K562 (cell line): ENCODE results near the gene TMEM121. TPM values are rescaled to one million over a fixed set of nuclear protein-coding genes. Genes with fewer than 3 reads are reported as not detected.

Experiments
- ARHGAP35 ChIP-seq: fragments of 450-650 bp; IDR thresholded peaks from 2 replicates; pipeline ENCODE4 v1.6.1; 2018; ENCODE audit not compliant: partially characterized antibody
- CCNT2 ChIP-seq: IDR thresholded peaks from 2 replicates; pipeline ENCODE4 v1.6.1; 2011; ENCODE audit warnings: borderline replicate concordance, low read depth, mild to moderate bottlenecking, moderate library complexity, mixed read lengths, low read length; ENCODE audit not compliant: insufficient read length; ENCODE audit errors: extremely low read depth
- CREM ChIP-seq: IDR thresholded peaks from 2 replicates; pipeline ENCODE4 v1.6.1; 2014; ENCODE audit warnings: antibody characterized with exemption, low read depth
- E2F6 ChIP-seq, 2 experiments: IDR thresholded peaks; 2 replicates each; pipeline ENCODE4 v1.6.1; 2011; ENCODE audit warnings: borderline replicate concordance in 1 of 2, control low read depth in 1 of 2, low read depth in 1 of 2, low read length in 1 of 2, mild to moderate bottlenecking in 1 of 2, mixed read lengths in 1 of 2, moderate library complexity in 1 of 2; ENCODE audit not compliant: insufficient read depth in 1 of 2, insufficient read length in 1 of 2, poor library complexity in 1 of 2, severe bottlenecking in 1 of 2; ENCODE audit errors: extremely low read depth in 1 of 2
- GABPA ChIP-seq: fragments of 200-800 bp; sonication (Bioruptor generic); conservative IDR thresholded peaks from 2 replicates; pipeline ENCODE4 v1.6.1; 2016; ENCODE audit warnings: low read depth, missing genetic modification characterization, missing compliant biosample characterization
- NRF1 ChIP-seq, 2 experiments: fragments of 450-650 bp; IDR thresholded peaks in 1 of 2; conservative IDR thresholded peaks in 1 of 2; 2 replicates each; pipeline ENCODE4 v1.6.1; 2014; ENCODE audit warnings: mild to moderate bottlenecking in 2 of 2
- PHF8 ChIP-seq: fragments of 200-600 bp; sonication (generic); IDR thresholded peaks from 2 replicates; pipeline ENCODE4 v1.6.1; 2012; ENCODE audit warnings: mixed run types, mild to moderate bottlenecking, inconsistent platforms, low read length, moderate library complexity, borderline replicate concordance
- ZBTB43 ChIP-seq: sonication (generic); formaldehyde crosslinking; IDR thresholded peaks from 2 replicates; pipeline ENCODE4 v1.8.0; 2023; ENCODE audit warnings: mild to moderate bottlenecking, missing genetic modification reagents
- ZNF407 ChIP-seq: fragments of 450-650 bp; IDR thresholded peaks from 2 replicates; pipeline ENCODE4 v1.6.1; 2016; ENCODE audit warnings: low read depth
- ZNF780A ChIP-seq: fragments of 250-450 bp; sonication (Bioruptor Pico); IDR thresholded peaks from 2 replicates; pipeline ENCODE4 v1.5.0; 2021; ENCODE audit warnings: mild to moderate bottlenecking
- polyA plus RNA-seq, 8 experiments: library from polyadenylated mRNA; depleted of rRNA in 4 of 8; stranded (reverse) in 5 of 8; unstranded in 3 of 8; fragments of >200 nt; fragmentation: Nextera tagmentation in 2 of 8; fragmentation: Illumina TruSeq in 1 of 8; extraction: Ambion mirVana in 2 of 8; extraction: Trizol in 1 of 8; gene quantifications; 2 replicates each; pipeline versions ENCODE4 v1.2.1 to v1.2.3, GENCODE V29; 2011 to 2014; ENCODE audit warnings: inconsistent platforms in 1 of 8, missing spikeins in 1 of 8
- total RNA-seq, 7 experiments: library from RNA; depleted of rRNA in 6 of 7; stranded (reverse); fragments of >200 nt in 6 of 7; fragmentation: Illumina TruSeq in 2 of 7; extraction: Trizol in 2 of 7; gene quantifications; 2 replicates each; pipeline versions ENCODE4 v1.2.1 to v1.2.3, GENCODE V29; 2011 to 2021; ENCODE audit warnings: low replicate concordance in 1 of 7
- TF ChIP-seq, protein P1 (sequence below): fragments of 200-800 bp; sonication (Bioruptor generic); IDR thresholded peaks from 2 replicates; pipeline ENCODE4 v1.6.1; 2017; ENCODE audit warnings: missing genetic modification characterization, missing compliant biosample characterization
- TF ChIP-seq, protein P2 (sequence below): sonication (generic); formaldehyde crosslinking; IDR thresholded peaks from 2 replicates; pipeline ENCODE4 v1.8.0; 2022; ENCODE audit warnings: mild to moderate bottlenecking, low read depth, missing genetic modification reagents

TMEM121 gene
- total and polyA plus RNA-seq, 9 of the 15 experiments (the other 6 are each of a cell fraction or from before 2014, with no cell fraction given): 0.31 to 0.36 TPM; not detected in 7

DNA sequence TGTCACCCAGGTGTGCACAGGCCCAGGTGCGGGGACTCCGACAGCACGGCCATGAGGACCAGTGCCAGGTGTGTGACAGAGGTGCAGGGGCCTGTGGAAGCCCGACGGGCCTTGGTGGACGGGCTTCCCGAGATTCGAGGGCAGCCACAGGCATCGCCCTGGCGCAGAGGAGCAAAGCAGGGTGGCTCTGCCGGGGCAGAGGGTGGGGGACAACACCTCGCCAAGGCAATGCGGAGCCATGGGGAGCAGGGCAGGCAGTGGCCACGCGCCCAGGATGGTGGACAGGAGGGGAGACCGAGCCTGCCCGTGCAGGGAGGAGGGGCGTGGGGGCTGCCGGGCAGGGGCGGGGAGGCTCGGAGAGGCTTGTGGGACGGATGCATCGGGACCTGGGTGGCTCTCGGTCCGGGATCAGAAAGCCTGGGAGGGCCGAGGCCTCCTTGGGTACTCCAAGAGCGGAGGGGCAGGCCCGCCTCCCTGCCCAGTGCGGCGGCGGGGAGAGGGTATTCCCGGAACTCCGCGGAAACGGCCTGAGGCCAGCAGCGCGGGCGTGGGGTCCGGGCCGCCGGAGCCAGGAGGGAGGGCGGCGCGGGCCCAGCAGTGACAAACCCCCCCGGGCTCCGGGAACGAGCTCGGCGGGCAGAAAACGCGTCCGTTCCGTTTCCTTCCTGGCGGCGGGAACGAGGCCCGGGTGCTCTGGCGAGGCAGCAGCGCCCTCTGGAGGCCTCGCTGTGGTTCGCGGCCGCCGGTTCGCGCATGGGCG, 1.6 kb downstream of the TMEM121 start (continued):
- no peak for TF ChIP-seq ZNF780A
- TF ChIP-seq NRF1 (conservative IDR thresholded peaks at IDR 0.05 in 1 of 2, IDR thresholded peaks at IDR 0.05 in 1 of 2): peak; percentile 64 to 67
- TF ChIP-seq, protein P1, sequence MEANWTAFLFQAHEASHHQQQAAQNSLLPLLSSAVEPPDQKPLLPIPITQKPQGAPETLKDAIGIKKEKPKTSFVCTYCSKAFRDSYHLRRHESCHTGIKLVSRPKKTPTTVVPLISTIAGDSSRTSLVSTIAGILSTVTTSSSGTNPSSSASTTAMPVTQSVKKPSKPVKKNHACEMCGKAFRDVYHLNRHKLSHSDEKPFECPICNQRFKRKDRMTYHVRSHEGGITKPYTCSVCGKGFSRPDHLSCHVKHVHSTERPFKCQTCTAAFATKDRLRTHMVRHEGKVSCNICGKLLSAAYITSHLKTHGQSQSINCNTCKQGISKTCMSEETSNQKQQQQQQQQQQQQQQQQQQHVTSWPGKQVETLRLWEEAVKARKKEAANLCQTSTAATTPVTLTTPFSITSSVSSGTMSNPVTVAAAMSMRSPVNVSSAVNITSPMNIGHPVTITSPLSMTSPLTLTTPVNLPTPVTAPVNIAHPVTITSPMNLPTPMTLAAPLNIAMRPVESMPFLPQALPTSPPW (CRISPR knock-in tag): peak; percentile 73
- TF ChIP-seq E2F6 (IDR thresholded peaks at IDR 0.05; ENCODE audit: borderline replicate concordance in 1 of 2, extremely low read depth in 1 of 2, insufficient read depth in 1 of 2, insufficient read length in 1 of 2, low read depth in 1 of 2, low read length in 1 of 2, poor library complexity in 1 of 2, severe bottlenecking in 1 of 2): peak; percentile 71 to 91
- peak; percentile 19 for TF ChIP-seq CCNT2
- no peak for TF ChIP-seq ZBTB43 (CRISPR knock-in tag)
- no peak for TF ChIP-seq ZNF407
- no peak for TF ChIP-seq ARHGAP35
- peak; percentile 58 for TF ChIP-seq CREM
- peak; percentile 48; the same call in 1 of the 2 replicates for TF ChIP-seq PHF8
- peak; percentile 66 for TF ChIP-seq GABPA (tag)
- TF ChIP-seq, protein P2, sequence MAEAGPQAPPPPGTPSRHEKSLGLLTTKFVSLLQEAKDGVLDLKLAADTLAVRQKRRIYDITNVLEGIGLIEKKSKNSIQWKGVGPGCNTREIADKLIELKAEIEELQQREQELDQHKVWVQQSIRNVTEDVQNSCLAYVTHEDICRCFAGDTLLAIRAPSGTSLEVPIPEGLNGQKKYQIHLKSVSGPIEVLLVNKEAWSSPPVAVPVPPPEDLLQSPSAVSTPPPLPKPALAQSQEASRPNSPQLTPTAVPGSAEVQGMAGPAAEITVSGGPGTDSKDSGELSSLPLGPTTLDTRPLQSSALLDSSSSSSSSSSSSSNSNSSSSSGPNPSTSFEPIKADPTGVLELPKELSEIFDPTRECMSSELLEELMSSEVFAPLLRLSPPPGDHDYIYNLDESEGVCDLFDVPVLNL: peak; percentile 47; the same call in 1 of the 2 replicates
